HG03432 (cell line): ENCODE data around the gene RASA2.
"Not testable (repeated sequence)": the region's sequence is repeated elsewhere in the genome, so short reads cannot be mapped to it uniquely, and the experiment has no call there.

Experiments used
- ATAC-seq: cut with Tn5 transposase; IDR thresholded peaks from one replicate; pipeline ENCODE4 v1.9.1; 2021; ENCODE audit warnings: mild to moderate bottlenecking, moderate library complexity; ENCODE audit not compliant: unreplicated experiment

The RASA2 gene

DNA sequence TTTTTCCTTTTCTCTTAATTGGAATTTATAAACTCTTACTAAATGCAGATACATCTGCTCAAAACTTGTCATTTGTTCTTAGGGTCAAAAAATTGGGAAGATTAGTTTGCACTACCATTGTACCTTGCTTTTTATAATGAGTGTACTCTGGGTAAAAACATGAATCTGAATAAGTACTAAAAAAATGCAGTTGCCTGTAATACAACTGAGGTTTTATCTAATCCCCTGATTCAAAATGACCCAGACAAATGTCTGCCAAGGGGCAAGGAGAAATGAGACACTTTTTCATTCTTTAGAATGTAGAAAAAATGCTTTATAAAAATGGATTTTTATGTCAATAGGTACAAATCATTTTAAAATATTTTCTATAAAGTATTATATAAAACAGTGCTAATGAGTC is 42.4 kb downstream of the RASA2 start:
- no peak for ATAC-seq

DNA sequence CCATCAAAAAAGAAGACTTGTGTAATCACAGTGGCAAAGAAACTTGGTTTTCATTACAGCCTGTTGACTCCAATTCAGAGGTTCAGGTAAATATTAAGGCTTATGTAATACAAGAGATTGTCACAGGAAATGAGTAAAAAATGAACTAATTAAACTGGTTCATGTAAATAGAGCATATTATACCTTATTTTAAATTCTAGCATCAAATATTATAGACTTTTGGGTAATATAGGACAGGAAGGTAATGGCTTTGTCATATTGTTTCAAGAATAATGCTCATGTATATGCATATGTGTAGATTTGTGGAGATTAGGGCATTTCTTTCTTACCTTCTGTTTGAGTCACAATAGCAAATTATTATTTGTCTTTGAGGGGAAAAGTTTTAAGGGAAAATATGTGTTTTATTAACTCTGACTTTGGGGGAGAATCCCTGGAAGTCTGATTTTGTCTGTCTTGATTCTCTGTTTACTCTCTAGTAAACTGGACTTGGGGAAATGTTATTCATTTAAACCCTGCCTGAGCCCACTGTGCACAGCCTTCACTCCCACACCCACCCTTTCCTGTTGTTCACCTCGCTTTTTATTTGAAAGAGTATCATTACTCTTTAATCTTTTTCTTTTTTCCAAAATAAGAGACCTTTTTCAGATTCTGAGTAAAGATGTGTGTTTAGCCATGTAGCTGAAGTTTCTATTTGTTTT is 43.0 kb downstream of the RASA2 start:
- ATAC-seq = no peak

GRCh38 chr3:141530415-141530768 is 43.6 kb downstream of the RASA2 start:
- ATAC-seq = no peak

- no peak for ATAC-seq
Observed at GRCh38 chr3:141532609-141533008, 45.8 kb downstream of the RASA2 start.

GRCh38 chr3:141536017-141536416 is 49.2 kb downstream of the RASA2 start:
- ATAC-seq = not testable (repeated sequence)

- ATAC-seq = no peak
Observed at GRCh38 chr3:141537856-141538255, 51.0 kb downstream of the RASA2 start.

DNA sequence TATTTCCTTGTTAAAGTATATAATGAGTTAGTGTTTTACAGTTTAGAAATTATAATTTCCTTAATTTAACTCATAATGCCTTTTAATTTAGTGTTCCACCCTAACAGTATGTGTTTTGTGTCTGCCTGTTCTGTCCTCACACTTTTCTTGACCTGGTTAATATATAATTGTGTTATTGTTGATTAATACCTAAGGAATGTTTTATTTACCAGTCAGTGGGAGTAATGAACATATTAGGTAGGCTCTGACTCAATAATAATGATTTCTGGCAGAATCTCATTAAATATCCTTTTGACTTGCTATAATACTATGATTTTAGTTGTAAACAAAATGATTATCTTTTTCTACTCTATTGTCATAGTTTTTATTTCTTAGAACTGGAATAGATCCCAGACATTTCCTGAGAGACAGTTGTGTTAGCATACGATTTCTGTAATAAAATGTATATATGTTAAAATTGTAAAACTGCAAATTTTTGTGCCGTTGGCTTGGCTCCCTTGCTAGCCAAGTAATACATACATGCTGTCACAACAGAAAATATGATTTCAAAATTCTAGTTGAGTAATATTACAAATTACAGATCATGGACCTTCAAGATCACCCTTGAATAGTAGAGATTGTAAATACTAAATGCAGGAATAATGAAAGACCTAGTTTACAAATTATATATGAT is 51.9 kb downstream of the RASA2 start:
- no peak for ATAC-seq

DNA sequence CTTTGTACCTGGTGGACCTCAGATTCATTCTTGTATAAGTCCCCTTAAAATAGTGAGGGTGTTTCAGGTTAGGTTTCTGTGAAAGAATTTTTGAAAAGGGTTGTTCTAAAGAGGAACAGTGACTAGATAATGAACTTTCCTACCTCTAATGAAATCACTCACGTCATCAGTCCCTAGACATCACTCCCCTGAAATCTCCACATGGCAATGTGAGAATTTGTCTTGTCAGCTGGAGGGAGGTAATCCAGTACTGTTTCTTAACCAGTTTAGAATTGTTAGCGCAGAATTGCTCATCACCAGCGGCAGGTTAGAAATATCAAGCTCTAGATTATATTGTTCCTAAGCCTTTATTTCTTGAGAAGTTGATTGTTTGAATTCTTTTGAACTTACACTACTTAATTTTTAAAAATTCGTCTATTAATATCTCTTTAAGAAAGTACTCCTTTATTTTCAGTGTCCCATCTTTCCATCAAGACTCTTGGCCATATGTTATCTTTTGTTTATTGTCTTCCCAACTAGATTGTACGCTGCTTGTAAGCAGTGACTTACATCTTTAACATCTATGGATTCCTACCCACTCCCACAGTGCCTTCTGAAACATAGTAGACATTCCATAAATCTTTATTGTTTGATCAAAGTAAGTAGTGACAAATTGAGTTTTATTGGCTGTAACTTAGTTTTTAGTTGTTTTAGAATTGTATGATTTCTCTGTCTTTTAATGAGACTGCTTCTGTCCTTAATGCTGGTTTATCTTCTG is 52.8 kb downstream of the RASA2 start:
- no peak for ATAC-seq

- no peak for ATAC-seq
Observed at GRCh38 chr3:141540531-141540930, 53.7 kb downstream of the RASA2 start.

DNA sequence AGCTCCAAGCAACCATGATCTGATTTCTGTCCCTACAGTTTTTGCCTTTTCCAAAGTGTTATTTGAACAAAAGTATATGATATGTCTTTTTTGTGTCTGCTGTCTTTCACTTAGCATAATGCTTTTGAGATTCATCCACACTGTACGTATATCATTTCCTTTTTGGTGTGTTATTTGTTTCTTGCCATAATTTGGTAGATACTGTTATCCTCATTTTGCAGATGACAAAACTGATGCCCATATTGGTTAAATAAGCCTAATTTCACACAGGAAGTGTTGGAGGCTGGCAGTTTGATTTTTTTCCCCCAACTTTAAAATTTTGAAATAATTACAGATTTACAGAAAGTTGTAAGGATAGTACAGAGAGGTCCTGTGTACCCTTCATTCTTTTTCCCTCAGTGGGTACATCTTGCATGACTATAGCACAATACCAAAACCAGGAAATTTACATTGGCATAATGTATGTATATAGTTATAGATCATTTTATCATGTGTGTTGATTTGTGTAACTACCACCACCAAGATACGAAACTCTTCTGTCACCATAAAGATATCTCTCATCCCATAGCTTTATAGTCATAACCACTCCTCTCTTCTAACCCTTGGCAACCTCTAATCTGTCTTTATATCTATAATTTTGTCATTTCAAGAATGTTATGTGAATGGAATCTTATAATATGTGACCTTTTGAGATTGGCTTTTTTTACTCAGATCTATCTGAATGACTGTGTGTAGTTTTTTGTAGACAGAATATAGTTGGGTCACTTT is 55.6 kb downstream of the RASA2 start:
- no peak for ATAC-seq

DNA sequence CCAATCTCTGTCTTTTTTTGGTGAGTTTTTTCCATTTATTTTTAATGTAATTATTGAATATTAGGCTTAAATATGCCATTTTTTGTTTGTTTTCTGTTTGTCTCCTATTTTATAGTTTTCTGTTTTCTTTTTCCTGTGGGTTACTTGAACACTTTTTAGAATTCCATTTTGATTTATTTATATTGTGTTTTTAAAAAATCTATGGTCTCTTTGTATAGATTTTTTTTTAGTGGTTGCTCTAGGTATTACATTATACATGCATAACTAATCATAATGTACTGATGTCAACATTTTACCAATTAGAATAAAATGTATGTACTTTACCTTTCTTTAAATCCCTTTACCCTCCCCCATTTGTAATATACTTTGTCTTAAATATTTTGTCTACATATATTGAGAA is 56.2 kb downstream of the RASA2 start:
- no peak for ATAC-seq

GRCh38 chr3:141544697-141545096 is 57.9 kb downstream of the RASA2 start:
- no peak for ATAC-seq

- ATAC-seq = no peak
Observed at GRCh38 chr3:141546081-141546480, 59.3 kb downstream of the RASA2 start.

DNA sequence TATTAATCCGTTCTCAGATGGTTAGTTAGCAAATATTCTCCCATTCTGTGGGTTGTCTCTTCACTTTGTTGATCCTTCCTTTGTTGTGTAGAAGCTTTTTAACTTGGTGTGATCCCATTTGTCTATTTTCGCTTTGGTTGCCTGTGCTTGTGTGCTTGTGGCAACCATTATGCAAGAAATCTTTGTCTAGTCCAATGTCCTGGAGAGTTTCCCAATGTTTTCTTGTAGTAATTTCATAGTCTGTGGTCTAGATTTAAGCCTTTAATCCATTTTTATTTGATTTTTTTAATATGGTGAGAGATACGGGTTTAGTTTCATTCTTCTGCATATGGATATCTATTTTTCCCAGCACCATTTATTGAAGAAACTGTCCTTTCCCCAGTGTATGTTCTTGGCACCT is 59.8 kb downstream of the RASA2 start:
- ATAC-seq = no peak

DNA sequence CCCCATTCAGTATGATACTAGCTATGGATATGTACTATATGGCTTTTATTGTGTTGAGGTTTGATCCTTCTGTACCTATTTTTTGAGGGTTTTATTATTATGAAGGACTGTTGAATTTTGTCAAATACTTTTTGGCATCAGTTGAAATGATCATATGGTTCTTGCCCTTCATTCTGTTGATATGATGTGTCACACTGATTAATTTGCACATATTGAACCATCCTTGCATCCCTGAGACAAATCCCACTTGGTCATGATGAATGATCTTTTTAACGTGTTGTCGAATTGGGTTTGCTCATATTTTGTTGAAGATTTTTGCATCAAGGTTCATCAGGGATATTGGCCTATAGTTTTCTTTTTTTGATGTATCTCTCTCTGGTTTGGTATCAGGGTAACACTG is 61.0 kb downstream of the RASA2 start:
- ATAC-seq = no peak

DNA sequence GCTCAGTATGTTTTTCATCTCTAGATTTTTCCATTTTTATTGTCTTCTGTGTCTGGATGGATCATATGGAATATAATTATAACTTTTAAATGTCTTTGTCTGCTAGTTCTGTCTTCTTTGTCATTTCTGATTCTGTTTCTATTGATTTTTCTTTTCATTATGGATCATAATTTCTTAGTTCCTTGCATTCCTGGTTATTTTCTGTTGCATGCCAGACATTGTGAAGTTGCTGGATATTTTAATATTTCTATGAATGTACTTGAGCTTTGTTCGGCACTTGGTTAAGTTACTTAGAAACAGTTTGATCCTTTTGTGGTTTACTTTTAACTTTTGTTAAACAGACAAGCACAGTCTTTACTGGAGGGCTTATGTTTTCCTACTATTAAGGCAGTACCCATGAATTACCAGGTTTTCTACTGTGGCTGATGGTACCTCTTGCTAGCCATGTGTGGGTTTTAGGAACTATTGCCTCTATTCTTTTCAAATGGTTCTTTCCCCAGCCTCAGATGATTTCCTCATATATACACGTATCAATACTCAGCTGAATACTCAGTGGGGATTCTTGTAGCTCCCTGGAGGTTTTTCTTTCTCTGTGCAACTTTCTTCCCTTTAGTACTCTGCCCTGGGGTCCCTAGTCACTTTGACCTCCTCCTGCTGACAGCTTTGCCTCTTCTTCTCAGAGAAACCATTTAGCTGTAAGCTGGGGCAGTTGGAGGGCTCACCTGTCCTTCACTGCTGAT is 64.3 kb downstream of the RASA2 start:
- ATAC-seq = no peak

GRCh38 chr3:141552440-141552991 is 65.7 kb downstream of the RASA2 start:
- no peak for ATAC-seq

GRCh38 chr3:141553055-141553454 is 66.2 kb downstream of the RASA2 start:
- ATAC-seq = no peak

GRCh38 chr3:141556034-141556433 is 69.2 kb downstream of the RASA2 start:
- ATAC-seq = no peak

DNA sequence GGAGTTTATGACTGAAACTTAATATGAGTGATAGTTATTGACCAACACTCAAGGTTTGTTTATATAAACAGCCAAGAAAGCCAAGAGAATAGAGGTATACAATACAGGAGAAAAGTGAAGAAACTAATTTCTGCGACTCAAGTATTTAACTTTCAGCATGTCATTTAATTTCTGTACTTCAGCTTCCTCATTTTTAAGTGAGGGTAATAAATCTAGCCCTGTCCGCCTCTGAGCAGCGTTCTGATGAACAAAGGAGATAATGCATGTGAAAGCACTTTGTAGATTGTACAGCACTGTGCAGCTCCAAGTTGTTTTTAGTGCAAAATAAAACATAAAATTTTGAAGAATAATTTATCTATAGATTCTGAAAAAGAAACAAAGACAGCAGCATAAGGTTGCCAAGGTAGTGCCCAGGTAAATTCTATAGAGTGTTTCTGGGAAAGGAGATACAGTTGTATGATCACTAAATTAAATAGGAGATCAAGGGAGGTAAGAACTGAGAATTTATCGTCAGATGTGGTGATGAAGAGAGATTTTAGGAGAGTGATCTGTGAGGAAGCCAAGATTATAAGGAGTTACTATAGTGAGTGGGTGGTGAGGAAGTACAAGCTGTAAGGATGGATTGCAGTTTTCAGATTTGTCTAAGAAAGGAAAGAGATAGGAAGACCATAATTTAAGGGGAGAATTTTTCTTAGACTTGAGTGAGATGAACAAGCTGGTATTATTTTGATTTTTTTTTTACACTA is 71.3 kb downstream of the RASA2 start:
- no peak for ATAC-seq
